Adipocyte (in vitro differentiated cells): ENCODE results near the gene WTIP.

Experiments
- DNase-seq: peaks from one replicate; pipeline ENCODE4 v3.0.0-alpha.2; 2015; ENCODE audit warnings: low read depth
- H3K27me3 ChIP-seq: replicated peaks from 2 replicates; pipeline ENCODE4 v1.7.0; 2013; ENCODE audit warnings: mild to moderate bottlenecking, low read length, moderate library complexity; ENCODE audit not compliant: control insufficient read depth, insufficient read depth
- H3K36me3 ChIP-seq: 2 replicates; pipeline ENCODE4 v1.7.0; 2013; ENCODE audit warnings: low read length, mild to moderate bottlenecking, moderate library complexity; ENCODE audit not compliant: control insufficient read depth, insufficient read depth, severe bottlenecking
- H3K4me1 ChIP-seq: 2 replicates; pipeline ENCODE4 v1.7.0; 2013; ENCODE audit warnings: mild to moderate bottlenecking, low read length, moderate library complexity; ENCODE audit not compliant: control insufficient read depth, insufficient read depth
- H3K4me3 ChIP-seq: 2 replicates; pipeline ENCODE4 v1.7.0; 2013; ENCODE audit warnings: mild to moderate bottlenecking, low read length, moderate library complexity
- H3K9ac ChIP-seq: 2 replicates; pipeline ENCODE4 v1.7.0; 2013; ENCODE audit warnings: mild to moderate bottlenecking, low read length, moderate library complexity
- H3K9me3 ChIP-seq: 2 replicates; pipeline ENCODE4 v1.7.0; 2013; ENCODE audit warnings: mild to moderate bottlenecking, low read length, moderate library complexity; ENCODE audit not compliant: control insufficient read depth

The WTIP gene

DNA sequence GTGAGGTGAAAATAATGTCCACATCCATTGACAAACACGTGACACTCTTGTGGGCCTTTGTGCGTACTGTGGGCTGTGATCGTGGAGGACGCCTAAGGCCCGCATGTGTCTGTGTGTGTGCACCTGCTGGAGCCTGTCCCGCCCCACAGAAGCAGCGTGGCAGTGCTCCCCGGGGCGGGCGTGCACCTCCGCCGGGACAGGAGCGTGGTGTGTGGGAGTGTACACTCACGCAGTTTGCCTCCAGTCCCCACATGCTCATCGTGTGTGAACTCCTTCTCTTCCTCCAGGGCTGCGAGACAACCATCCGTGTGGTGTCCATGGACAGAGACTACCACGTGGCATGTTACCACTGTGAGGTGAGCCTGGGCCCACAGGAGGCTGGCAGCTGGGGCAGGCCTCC, 13.9 kb downstream of the WTIP start:
- H3K27me3 ChIP-seq: no peaks in the 10 kb centered on the region
- no peaks in the 10 kb centered on the region for H3K9me3 ChIP-seq
- DNase-seq: no peak
- H3K9ac ChIP-seq: no peak overlapping the region
- H3K4me3 ChIP-seq: no peak overlapping the region
- peaks cover 45% of the 10 kb centered on the region for H3K36me3 ChIP-seq
- H3K4me1 ChIP-seq: no peaks in the 10 kb centered on the region

DNA sequence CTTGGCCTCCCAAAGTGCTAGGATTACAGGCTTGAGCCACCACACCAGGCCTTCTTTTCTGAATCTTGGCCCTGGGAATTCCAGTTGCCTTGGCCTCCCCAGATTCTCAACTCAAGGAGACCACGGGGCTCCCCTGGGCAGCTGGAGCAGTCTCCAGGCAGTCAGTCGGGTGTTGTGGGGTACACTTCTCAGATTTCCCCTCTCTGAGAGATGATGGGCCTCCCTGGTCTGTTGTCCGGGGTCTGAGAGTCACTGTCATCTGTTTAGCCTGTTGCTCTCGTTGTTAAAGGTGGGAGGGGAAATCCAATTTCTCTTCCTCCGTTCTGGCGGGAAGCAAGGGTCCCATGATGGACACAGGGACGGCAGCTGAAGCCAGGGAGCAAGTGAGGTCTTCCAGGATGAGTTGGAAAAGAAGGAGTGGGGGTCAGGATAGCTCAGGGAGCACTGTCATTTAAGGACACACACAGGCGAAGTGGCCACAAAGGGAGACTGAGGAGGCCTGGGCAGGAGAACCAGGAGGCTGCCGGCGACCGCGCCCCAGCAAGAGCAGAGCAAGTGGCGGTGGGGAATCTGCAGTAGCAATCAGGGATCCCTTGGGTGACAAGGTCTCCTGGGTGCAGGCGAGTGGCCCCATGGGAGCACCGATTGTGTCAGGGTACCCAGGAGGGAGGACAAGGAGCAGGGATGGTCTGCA, 15.7 kb downstream of the WTIP start:
- Histone ChIP-seq H3K4me3 (no peak overlapping the region), H3K27me3 (no peaks in the 10 kb centered on the region), H3K9ac (no peak overlapping the region), H3K36me3 (peaks cover 33% of the 10 kb centered on the region), H3K9me3 (no peaks in the 10 kb centered on the region), H3K4me1 (peaks cover 6% of the 10 kb centered on the region)
- DNase-seq: no peak

DNA sequence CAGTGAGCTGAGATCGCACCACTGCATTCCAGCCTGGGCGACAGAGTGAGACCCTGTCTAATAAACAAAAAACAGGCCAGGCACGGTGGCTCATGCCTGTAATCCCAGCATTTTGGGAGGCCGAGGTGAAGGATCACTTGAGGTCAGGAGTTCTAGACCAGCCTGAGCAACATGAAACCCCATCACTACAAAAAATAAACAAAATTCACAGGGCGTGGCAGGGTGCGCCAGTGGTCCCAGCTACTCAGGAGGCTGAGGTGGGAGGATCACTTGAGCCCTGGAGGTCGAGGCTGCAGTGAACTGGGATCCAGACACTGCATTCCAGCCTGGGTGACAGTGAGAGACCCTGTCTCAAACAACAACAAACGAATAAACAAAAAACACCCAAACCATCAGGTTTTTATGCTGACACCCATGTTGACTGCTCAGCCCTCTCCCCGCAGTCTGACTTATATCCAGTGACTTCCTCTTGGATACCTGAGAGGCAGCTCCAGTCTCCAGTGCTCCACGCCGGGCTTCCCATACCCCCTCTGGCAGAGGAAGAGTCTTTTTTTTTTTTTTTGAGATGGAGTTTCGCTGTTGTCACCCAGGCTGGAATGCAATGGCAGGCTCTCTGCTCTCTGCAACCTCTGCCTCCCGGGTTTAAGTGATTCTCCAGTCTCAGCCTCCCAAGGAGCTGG, 17.7 kb downstream of the WTIP start:
- DNase-seq: no peak
- Histone ChIP-seq H3K4me1 (peaks cover 24% of the 10 kb centered on the region), H3K36me3 (peaks cover 14% of the 10 kb centered on the region), H3K9me3 (no peaks in the 10 kb centered on the region), H3K27me3 (no peaks in the 10 kb centered on the region), H3K9ac (no peak overlapping the region), H3K4me3 (no peak overlapping the region)

DNA sequence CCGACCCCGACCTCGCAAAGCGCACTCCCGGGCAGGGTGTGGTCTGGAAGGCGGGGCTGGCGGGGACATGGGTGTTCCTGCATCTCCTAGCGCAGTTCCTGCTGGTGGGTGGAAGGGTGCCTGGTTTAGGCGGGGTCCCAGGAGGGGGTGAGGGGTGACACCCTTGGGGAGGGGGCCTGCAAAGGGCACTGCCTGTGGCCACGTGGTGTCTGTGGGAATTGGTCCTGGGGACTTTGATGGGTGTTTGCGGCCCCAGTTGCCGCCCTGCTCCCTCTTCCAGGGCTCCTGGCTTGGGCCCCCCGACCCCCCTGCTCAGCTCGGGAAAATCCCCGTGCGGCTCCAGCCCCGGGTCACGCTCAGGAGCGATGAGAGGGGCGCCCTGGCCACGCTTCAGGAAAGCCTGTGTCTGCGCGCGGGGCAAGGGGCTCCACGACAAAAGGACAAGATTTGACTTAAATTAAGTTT, 19.1 kb downstream of the WTIP start:
- no peak overlapping the region for H3K4me3 ChIP-seq
- no peaks in the 10 kb centered on the region for H3K27me3 ChIP-seq
- no peak overlapping the region for H3K9ac ChIP-seq
- H3K9me3 ChIP-seq: no peaks in the 10 kb centered on the region
- no peak for DNase-seq
- peaks cover 28% of the 10 kb centered on the region for H3K4me1 ChIP-seq
- peaks cover 14% of the 10 kb centered on the region for H3K36me3 ChIP-seq

DNA sequence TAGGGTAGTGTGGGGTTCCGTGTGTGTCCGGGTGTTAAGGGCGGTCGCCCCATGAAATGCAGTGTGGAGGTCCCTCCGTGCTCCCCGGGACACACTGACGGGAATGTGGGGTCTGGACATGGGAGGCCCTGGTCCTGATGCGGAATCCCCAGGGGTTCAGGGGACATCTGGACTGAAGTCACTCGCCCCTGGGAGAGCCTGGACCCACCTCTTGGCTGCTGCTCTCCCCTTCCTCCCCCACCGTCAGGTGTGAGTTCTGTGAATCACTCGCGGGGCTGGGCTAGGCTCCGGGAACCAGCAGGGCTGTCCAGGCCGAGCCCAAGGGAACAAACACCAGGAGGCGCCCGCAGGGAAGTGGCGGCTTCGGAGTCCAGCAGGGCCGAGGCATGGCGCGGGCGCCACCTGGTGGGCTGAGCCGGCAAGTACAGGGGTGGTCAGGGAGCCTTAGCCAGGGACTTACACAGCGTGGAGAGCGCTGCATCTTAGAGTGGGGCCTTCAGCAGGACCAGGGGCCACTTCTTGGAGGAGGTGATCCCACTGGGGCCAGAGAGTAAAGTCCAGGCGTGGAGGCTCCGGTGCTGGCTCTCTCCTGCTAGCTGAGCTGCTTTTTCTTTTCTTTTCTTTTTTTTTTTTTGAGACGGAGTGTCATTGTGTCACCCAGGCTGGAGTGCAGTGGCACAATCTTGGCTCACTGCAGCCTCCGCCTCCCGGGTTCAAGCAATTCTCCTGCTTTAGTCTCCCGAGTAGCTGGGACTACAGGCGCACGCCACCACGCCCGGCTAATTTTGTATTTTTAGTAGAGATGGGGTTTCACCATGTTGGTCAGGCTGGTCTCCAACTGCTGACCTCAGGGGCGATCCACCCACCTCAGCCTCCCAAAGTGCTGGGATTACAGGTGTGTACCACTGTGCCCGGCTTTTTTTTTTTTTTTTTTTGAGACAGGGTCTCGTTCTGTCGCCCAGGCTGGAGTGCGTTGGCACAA, 20.1 kb downstream of the WTIP start:
- DNase-seq: peak; percentile 97
- Histone ChIP-seq H3K36me3 (peaks cover 10% of the 10 kb centered on the region), H3K9ac (peak overlapping the region; percentile 31), H3K4me1 (peaks cover 28% of the 10 kb centered on the region), H3K27me3 (no peaks in the 10 kb centered on the region), H3K4me3 (no peak overlapping the region), H3K9me3 (no peaks in the 10 kb centered on the region)

DNA sequence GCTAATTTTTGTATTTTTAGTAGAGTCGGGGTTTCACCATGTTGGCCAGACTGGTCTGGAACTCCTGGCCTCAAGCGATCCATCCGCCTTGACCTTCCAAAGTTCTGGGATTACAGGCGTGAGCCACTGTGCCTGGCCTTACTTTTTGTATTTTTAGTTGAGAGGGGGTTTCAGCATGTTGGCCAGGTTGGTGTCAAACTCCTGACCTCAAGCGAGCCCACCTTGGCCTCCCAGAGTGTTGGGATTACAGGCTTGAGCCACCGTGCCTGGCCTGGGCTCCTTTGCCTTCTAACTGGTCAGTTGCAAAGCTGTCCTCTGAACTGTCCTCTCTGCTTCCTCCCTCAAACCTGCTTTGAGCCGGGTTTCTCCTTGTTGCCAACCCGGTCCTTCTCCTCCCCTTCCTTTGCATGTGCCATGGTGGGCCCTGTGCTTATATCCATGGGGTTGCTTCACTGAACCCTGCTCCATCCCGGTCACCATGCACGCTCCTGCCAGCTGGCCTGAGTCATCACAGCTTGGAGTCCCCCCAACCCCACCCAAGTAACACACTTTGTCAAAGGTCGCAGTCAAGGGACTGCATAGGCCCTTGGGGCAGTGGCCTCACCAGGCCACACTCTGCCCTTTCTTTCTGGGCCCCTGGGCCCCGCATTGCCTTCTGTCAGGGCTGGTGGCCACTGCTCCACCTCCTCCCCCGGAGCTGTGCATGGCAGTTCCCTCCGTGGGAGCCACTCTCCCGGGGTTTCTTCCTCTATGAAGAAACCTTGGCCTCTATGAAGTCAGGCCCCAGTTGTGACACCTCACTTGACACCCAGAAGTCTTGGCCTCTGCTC, 21.2 kb downstream of the WTIP start:
- H3K9ac ChIP-seq: peak overlapping the region; percentile 13
- H3K9me3 ChIP-seq: no peaks in the 10 kb centered on the region
- H3K4me3 ChIP-seq: no peak overlapping the region
- peaks cover 28% of the 10 kb centered on the region for H3K4me1 ChIP-seq
- no peaks in the 10 kb centered on the region for H3K27me3 ChIP-seq
- peaks cover 4% of the 10 kb centered on the region for H3K36me3 ChIP-seq
- peak; percentile 7 for DNase-seq

DNA sequence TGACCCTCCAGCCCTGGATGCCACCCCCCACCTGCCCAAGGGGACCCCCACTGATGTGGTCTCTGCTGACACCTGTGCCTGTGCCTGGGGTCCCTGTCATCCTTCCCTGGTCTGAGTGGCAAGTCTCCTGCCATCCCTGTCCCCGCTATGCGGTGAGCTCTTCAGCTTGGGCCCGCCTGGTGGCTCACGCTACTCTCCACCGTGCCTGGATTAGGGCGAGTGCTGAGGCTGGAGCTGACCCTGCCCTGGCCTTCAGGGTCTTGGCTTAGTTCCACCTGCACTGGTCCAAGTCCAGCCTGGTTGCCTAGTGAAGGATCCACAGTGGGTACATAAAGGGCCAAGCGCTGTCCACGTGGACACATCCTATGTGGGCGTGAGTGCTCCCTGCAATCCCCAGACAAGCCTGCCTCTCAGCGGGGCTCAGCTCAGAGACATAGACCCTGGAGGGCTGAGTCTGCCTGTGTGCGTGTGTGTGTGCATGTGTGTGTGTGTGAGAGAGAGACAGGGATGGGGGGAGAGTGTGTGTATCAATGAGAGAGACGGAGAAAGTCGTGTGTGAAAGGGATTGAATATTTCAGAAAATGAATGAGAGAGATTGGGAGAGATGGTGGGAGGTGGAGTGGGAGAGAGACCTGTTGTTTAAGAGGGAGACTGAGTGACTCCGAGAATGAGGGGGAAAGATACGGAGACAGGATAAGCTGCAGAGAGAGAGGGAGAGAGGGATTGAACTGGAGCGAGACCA, 22.1 kb downstream of the WTIP start:
- peaks cover 3% of the 10 kb centered on the region for H3K36me3 ChIP-seq
- H3K27me3 ChIP-seq: no peaks in the 10 kb centered on the region
- peaks cover 28% of the 10 kb centered on the region for H3K4me1 ChIP-seq
- H3K9me3 ChIP-seq: no peaks in the 10 kb centered on the region
- DNase-seq: no peak
- no peak overlapping the region for H3K4me3 ChIP-seq
- no peak overlapping the region for H3K9ac ChIP-seq

DNA sequence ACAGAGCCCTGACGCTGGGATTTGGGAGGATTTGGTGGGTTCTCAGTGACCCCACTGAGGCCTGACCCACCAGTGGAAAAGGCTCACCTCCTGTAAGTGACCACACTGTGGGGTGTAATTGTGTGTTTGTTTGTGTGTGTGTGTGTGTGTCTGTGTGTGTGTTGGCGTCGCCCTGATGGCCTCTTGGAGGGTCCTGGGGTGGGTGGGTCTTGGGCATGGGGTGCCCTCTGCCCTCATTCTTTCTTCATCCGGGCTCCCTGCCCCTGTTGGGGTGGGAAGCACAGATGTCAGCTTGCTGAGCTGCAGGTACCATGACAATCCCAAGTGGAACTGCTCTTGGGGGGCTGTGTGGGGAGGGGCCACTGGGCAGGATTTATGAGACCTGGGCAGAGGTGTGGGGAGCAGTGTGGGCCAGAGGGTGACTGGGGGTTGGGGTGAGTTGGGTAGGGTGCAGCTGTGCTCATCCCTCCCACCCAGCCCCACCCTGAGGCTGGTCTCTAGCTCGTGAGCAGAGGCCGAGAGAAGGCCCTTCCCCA, 22.8 kb downstream of the WTIP start:
- H3K27me3 ChIP-seq: no peaks in the 10 kb centered on the region
- H3K36me3 ChIP-seq: peaks cover under 1% of the 10 kb centered on the region
- DNase-seq: no peak
- no peak overlapping the region for H3K9ac ChIP-seq
- H3K9me3 ChIP-seq: no peaks in the 10 kb centered on the region
- H3K4me3 ChIP-seq: no peak overlapping the region
- peaks cover 28% of the 10 kb centered on the region for H3K4me1 ChIP-seq

DNA sequence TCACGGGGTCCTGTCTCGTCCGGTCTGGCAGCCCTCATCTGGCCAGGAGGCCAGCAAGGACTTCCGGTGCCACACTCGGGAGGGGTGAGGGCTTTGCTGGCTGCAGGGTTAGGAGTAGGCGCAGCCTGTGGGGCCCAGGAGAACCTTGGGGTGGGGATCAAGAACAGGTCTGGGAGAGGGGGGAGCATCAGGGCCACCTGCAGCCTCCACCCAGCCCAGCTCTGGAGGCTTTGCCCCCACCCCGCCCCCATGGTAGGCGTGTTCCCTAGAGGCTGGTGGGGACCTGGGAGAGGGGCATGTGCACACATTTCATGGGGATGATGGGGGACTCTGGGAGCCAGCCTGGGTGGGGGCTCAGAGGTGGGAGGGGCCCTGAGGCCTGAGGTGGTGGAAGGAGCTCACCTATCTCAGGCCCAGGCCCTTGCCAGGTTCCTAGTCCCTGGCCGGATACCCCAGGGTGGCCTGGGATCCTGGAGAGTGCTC, 23.3 kb downstream of the WTIP start:
- no peak overlapping the region for H3K4me3 ChIP-seq
- H3K4me1 ChIP-seq: peaks cover 28% of the 10 kb centered on the region
- DNase-seq: no peak
- H3K9me3 ChIP-seq: no peaks in the 10 kb centered on the region
- no peaks in the 10 kb centered on the region for H3K27me3 ChIP-seq
- no peaks in the 10 kb centered on the region for H3K36me3 ChIP-seq
- no peak overlapping the region for H3K9ac ChIP-seq
